HUDEP-2 (cell line): ENCODE results near the gene RNU1-4.
"Not testable (repeated sequence)": the region's sequence is repeated elsewhere in the genome, so short reads cannot be mapped to it uniquely, and the experiment has no call there.

Source experiments
- DNase-seq, 76 experiments: peaks; one replicate each; lab custom pipeline; 2025; ENCODE audit not compliant: unreplicated experiment in 76 of 76; lab: John Stamatoyannopoulos, UW

RNU1-4 gene

GRCh38 chr1:16725439-16726245 lies 14.7 kb upstream of the RNU1-4 start:
- not testable (repeated sequence) for DNase-seq

- peak in 29 of 76 experiments; percentile 14 to 85 (median 42) for DNase-seq
These were observed 12.9 kb upstream of the RNU1-4 start for GRCh38 chr1:16727190-16728111.

- DNase-seq: not testable (repeated sequence)
These were observed 11.9 kb upstream of the RNU1-4 start for GRCh38 chr1:16728243-16728949.

GRCh38 chr1:16732254-16732896 lies 7.9 kb upstream of the RNU1-4 start:
- not testable (repeated sequence) for DNase-seq

- not testable (repeated sequence) for DNase-seq
These were observed 914 bp downstream of the RNU1-4 start for GRCh38 chr1:16741230-16741629.

- DNase-seq: not testable (repeated sequence)
These were observed 7.3 kb downstream of the RNU1-4 start for GRCh38 chr1:16747660-16748059.

GRCh38 chr1:16748710-16749109 lies 8.4 kb downstream of the RNU1-4 start:
- not testable (repeated sequence) for DNase-seq

- DNase-seq: not testable (repeated sequence)
These were observed 9.9 kb downstream of the RNU1-4 start for GRCh38 chr1:16749910-16750888.

- DNase-seq: not testable (repeated sequence)
These were observed 12.5 kb downstream of the RNU1-4 start for GRCh38 chr1:16752770-16753169.

- DNase-seq: not testable (repeated sequence)
These were observed 15.1 kb downstream of the RNU1-4 start for GRCh38 chr1:16755385-16755784.

GRCh38 chr1:16755932-16756331 lies 15.6 kb downstream of the RNU1-4 start:
- DNase-seq: not testable (repeated sequence)

- not testable (repeated sequence) for DNase-seq
These were observed 17.3 kb downstream of the RNU1-4 start for GRCh38 chr1:16757574-16757973.

GRCh38 chr1:16758060-16758459 lies 17.7 kb downstream of the RNU1-4 start:
- not testable (repeated sequence) for DNase-seq

- DNase-seq: not testable (repeated sequence)
These were observed 18.8 kb downstream of the RNU1-4 start for GRCh38 chr1:16759041-16759493.

GRCh38 chr1:16759650-16760455 lies 19.5 kb downstream of the RNU1-4 start:
- not testable (repeated sequence) for DNase-seq

GRCh38 chr1:16760456-16760765 lies 20.1 kb downstream of the RNU1-4 start:
- not testable (repeated sequence) for DNase-seq

- not testable (repeated sequence) for DNase-seq
These were observed 20.5 kb downstream of the RNU1-4 start for GRCh38 chr1:16760801-16761200.

GRCh38 chr1:16764248-16764819 lies 24.0 kb downstream of the RNU1-4 start:
- not testable (repeated sequence) for DNase-seq
